WTC11 (cell line): ENCODE results near the gene PDZK1IP1. TPM values are rescaled to one million over a fixed set of nuclear protein-coding genes. Genes with fewer than 3 reads are reported as not detected.

Experiments used
- ATAC-seq: fragments of 200-7000 bp; cut with Tn5 transposase; 2 replicates; pipeline ENCODE4 v1.10.0; 2021; ENCODE audit warnings: mild to moderate bottlenecking, moderate library complexity
- CTCF ChIA-PET: fragments of 300-600 bp; sonication (Branson Sonifier 250); formaldehyde crosslinking; loops from one replicate; lab custom pipeline; 2021; ENCODE audit warnings: antibody characterized with exemption; lab: Charles Lee
- POLR2A ChIA-PET: fragments of 350-600 bp; sonication (Branson Sonifier 250); formaldehyde crosslinking; loops from one replicate; lab custom pipeline; 2021; ENCODE audit warnings: antibody characterized with exemption; lab: Charles Lee
- DNase-seq: peaks from one replicate; pipeline ENCODE4 v3.0.0; 2021; ENCODE audit warnings: low spot score
- H3K27ac Mint-ChIP-seq: 2 replicates; pipeline ENCODE4 v1.8.0; 2021; ENCODE audit warnings: mixed read lengths
- H3K27me3 Mint-ChIP-seq: 2 replicates; pipeline ENCODE4 v1.8.0; 2021; ENCODE audit warnings: low read depth, mild to moderate bottlenecking, moderate library complexity, mixed read lengths
- H3K36me3 Mint-ChIP-seq: 2 replicates; pipeline ENCODE4 v1.8.0; 2021; ENCODE audit warnings: mixed read lengths
- H3K4me1 Mint-ChIP-seq: 2 replicates; pipeline ENCODE4 v1.8.0; 2022; ENCODE audit warnings: mixed read lengths
- H3K4me3 Mint-ChIP-seq: 2 replicates; pipeline ENCODE4 v1.8.0; 2021; ENCODE audit warnings: mild to moderate bottlenecking, moderate library complexity, mixed read lengths
- H3K9me3 Mint-ChIP-seq: 2 replicates; pipeline ENCODE4 v1.8.0; 2021; ENCODE audit warnings: mixed read lengths
- AFF4 ChIP-seq: sonication (generic); formaldehyde crosslinking; IDR thresholded peaks from 2 replicates; pipeline ENCODE4 v1.8.1; 2023; ENCODE audit warnings: mild to moderate bottlenecking, missing genetic modification reagents, borderline replicate concordance
- ATF2 ChIP-seq: sonication (generic); formaldehyde crosslinking; IDR thresholded peaks from 2 replicates; pipeline ENCODE4 v1.8.1; 2022; ENCODE audit warnings: low read depth, missing genetic modification reagents, borderline replicate concordance
- CDX4 ChIP-seq: fragments of 250-450 bp; sonication (Bioruptor Pico); IDR thresholded peaks from 2 replicates; pipeline ENCODE4 v1.9.0; 2021; ENCODE audit warnings: moderate library complexity, mild to moderate bottlenecking, inconsistent platforms, borderline replicate concordance
- CREB1 ChIP-seq: sonication (generic); formaldehyde crosslinking; IDR thresholded peaks from 2 replicates; pipeline ENCODE4 v1.8.0; 2023; ENCODE audit warnings: mild to moderate bottlenecking, missing genetic modification reagents
- CTCF ChIP-seq: fragments of 200-600 bp; IDR thresholded peaks from 2 replicates; pipeline ENCODE4 v1.8.0; 2022; ENCODE audit warnings: antibody characterized with exemption
- E2F1 ChIP-seq: sonication (generic); formaldehyde crosslinking; IDR thresholded peaks from 2 replicates; pipeline ENCODE4 v1.8.0; 2022; ENCODE audit warnings: mild to moderate bottlenecking, missing genetic modification reagents
- EMX1 ChIP-seq: fragments of 250-450 bp; sonication (Bioruptor Pico); IDR thresholded peaks from 2 replicates; pipeline ENCODE4 v1.8.0; 2021; ENCODE audit warnings: mild to moderate bottlenecking
- GTF2I ChIP-seq: fragments of 250-450 bp; sonication (Bioruptor Pico); conservative IDR thresholded peaks from 2 replicates; pipeline ENCODE4 v1.4.0; 2021; ENCODE audit warnings: mild to moderate bottlenecking
- HMGA2 ChIP-seq: fragments of 250-450 bp; sonication (Bioruptor Pico); IDR thresholded peaks from 2 replicates; pipeline ENCODE4 v1.4.0; 2021; ENCODE audit warnings: mild to moderate bottlenecking, moderate library complexity
- OVOL2 ChIP-seq: fragments of 250-450 bp; sonication (Bioruptor Pico); IDR thresholded peaks from 2 replicates; pipeline ENCODE4 v1.9.0; 2021; ENCODE audit warnings: mild to moderate bottlenecking, borderline replicate concordance
- TEAD1 ChIP-seq: sonication (generic); formaldehyde crosslinking; IDR thresholded peaks from 2 replicates; pipeline ENCODE4 v1.8.0; 2022; ENCODE audit warnings: mild to moderate bottlenecking, missing genetic modification reagents
- TEAD4 ChIP-seq: sonication (generic); formaldehyde crosslinking; IDR thresholded peaks from 2 replicates; pipeline ENCODE4 v1.8.0; 2022; ENCODE audit warnings: mild to moderate bottlenecking, missing genetic modification reagents
- ZNF121 ChIP-seq: sonication (generic); formaldehyde crosslinking; IDR thresholded peaks from 2 replicates; pipeline ENCODE4 v1.8.0; 2023; ENCODE audit warnings: missing genetic modification reagents
- ZNF138 ChIP-seq: sonication (generic); formaldehyde crosslinking; conservative IDR thresholded peaks from 2 replicates; pipeline ENCODE4 v1.8.1; 2022; ENCODE audit warnings: mild to moderate bottlenecking, moderate library complexity, missing genetic modification reagents
- ZNF232 ChIP-seq: sonication (generic); formaldehyde crosslinking; IDR thresholded peaks from 2 replicates; pipeline ENCODE4 v1.8.0; 2022; ENCODE audit warnings: mild to moderate bottlenecking, missing genetic modification reagents
- ZNF263 ChIP-seq: sonication (generic); formaldehyde crosslinking; IDR thresholded peaks from 2 replicates; pipeline ENCODE4 v1.8.1; 2022; ENCODE audit warnings: low read depth, mild to moderate bottlenecking, moderate library complexity, missing genetic modification reagents
- ZNF532 ChIP-seq: fragments of 250-450 bp; sonication (Bioruptor Pico); IDR thresholded peaks from 2 replicates; pipeline ENCODE4 v1.9.0; 2021; ENCODE audit warnings: mild to moderate bottlenecking, borderline replicate concordance
- ZNF671 ChIP-seq: fragments of 250-450 bp; sonication (Bioruptor Pico); IDR thresholded peaks from 2 replicates; pipeline ENCODE4 v1.8.0; 2021; ENCODE audit warnings: mild to moderate bottlenecking
- total RNA-seq: library from RNA; stranded (reverse); gene quantifications from 3 replicates; pipeline ENCODE4 v1.2.3, GENCODE V29; 2021
- TF ChIP-seq, protein P1 (sequence below): sonication (generic); formaldehyde crosslinking; IDR thresholded peaks from 2 replicates; pipeline ENCODE4 v1.8.1; 2023; ENCODE audit warnings: mild to moderate bottlenecking, missing genetic modification reagents, moderate library complexity

Gene PDZK1IP1
- total RNA-seq, 1 experiment from 2014 or later = not detected

DNA sequence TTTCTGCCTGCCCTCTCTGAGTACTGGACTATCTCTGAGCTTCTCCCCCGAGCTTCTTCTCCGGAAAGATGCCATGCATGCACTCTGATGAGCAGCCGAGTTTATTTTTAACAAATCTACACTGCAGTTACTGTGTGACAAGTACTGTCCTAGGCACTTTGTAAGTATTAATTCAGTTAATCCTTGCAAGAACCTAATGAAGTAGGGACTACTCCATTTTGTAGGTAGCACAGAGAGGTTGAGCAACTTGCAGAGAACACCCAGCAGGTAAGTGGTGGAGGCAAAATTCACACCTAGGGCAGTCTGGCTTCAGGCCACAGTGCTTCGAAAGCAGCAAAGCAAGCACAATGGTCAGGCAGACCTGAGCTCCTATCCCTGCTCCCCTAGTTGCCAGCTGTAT, 46.0 kb upstream of the PDZK1IP1 start:
- H3K9me3 Mint-ChIP-seq = no peaks in the 10 kb centered on the region
- ChIA-PET POLR2A (interaction anchor here (0.5 to 0.9 kb wide), 2 partner anchors 15 to 35 kb away, joined by 3 to 5 read pairs; no protein-coding TSS in a partner anchor), CTCF (interaction anchor here (1.3 to 3.5 kb wide), 5 partner anchors 28 to 202 kb away, joined by 4 to 23 read pairs (median 10); partner anchors contain the start of gene FOXD2)
- no peaks in the 10 kb centered on the region for H3K36me3 Mint-ChIP-seq
- H3K27me3 Mint-ChIP-seq = peaks cover 90% of the 10 kb centered on the region
- peaks cover 28% of the 10 kb centered on the region for H3K4me1 Mint-ChIP-seq
- DNase-seq (no peak), ATAC-seq (no peak)
- TF ChIP-seq ZNF532 (CRISPR knock-in tag) = no peak
- no peak for TF ChIP-seq ATF2 (CRISPR knock-in tag)
- TF ChIP-seq ZNF232 (CRISPR knock-in tag) = no peak
- TF ChIP-seq AFF4 = no peak
- TF ChIP-seq CTCF = no peak
- TF ChIP-seq ZNF671 (CRISPR knock-in tag) = no peak
- TF ChIP-seq EMX1 (CRISPR knock-in tag) = no peak
- no peak for TF ChIP-seq CREB1 (CRISPR knock-in tag)
- no peak for TF ChIP-seq GTF2I
- TF ChIP-seq CDX4 = no peak
- TF ChIP-seq TEAD4 = no peak
- no peak for TF ChIP-seq ZNF121 (CRISPR knock-in tag)
- no peak for TF ChIP-seq TEAD1 (CRISPR knock-in tag)
- no peak overlapping the region for H3K27ac Mint-ChIP-seq
- no peak overlapping the region for H3K4me3 Mint-ChIP-seq

DNA sequence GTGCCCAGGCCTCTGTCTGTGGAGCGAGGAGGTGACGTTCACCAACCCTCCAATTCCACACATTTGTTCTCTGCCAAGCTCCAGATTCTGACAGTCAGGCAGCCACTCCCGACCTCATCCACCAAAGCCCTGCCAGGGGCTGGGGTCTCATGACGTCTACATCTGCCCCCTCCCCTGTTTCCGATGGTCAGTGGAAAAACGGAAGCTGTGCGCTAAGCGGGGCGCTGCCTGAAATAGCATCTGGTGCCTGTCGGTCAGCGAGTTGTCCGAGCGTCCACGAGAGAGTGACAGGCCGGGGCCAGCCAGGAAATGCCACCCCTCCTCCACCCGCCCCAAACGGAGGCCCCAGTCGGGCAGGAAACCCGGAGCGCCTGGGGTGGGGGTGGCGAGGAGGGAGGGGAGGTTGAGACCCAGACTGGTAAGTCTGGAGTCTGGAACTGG, 45.4 kb upstream of the PDZK1IP1 start:
- no peak for ATAC-seq
- no peak for DNase-seq
- Mint-ChIP-seq H3K4me3 (peak overlapping the region; percentile 41; the same call in 1 of the 2 replicates), H3K9me3 (no peaks in the 10 kb centered on the region), H3K27ac (no peak overlapping the region), H3K36me3 (no peaks in the 10 kb centered on the region), H3K27me3 (peaks cover 92% of the 10 kb centered on the region), H3K4me1 (peaks cover 34% of the 10 kb centered on the region)
- ChIA-PET POLR2A (interaction anchor here (0.9 kb wide), 1 partner anchor 16 kb away, joined by 5 read pairs; no protein-coding TSS in a partner anchor), CTCF (interaction anchor here (1.3 to 3.5 kb wide), 5 partner anchors 28 to 203 kb away, joined by 4 to 23 read pairs (median 10); partner anchors contain the start of gene FOXD2)
- TF ChIP-seq ZNF263 (CRISPR knock-in tag) (no peak), ZNF138 (no peak), ATF2 (CRISPR knock-in tag) (no peak), OVOL2 (CRISPR knock-in tag) (no peak), EMX1 (CRISPR knock-in tag) (no peak), TEAD4 (no peak), ZNF671 (CRISPR knock-in tag) (no peak), HMGA2 (CRISPR knock-in tag) (no peak), E2F1 (CRISPR knock-in tag) (no peak)
- TF ChIP-seq, protein P1, sequence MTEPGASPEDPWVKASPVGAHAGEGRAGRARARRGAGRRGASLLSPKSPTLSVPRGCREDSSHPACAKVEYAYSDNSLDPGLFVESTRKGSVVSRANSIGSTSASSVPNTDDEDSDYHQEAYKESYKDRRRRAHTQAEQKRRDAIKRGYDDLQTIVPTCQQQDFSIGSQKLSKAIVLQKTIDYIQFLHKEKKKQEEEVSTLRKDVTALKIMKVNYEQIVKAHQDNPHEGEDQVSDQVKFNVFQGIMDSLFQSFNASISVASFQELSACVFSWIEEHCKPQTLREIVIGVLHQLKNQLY (CRISPR knock-in tag) = no peak
